Cardiac fibroblast (primary cell): ENCODE data around the gene HAO1.

ENCODE experiments used
- DNase-seq, 2 donors: peaks; one replicate each; pipeline versions ENCODE4 v3.0.0 to v3.0.0-alpha.2; 2010; ENCODE audit warnings: low read depth in 2 of 2
- H3K4me3 ChIP-seq, 2 donors: replicated peaks in 1 of 2; 1 replicate in 1 of 2; 2 replicates in 1 of 2; pipeline ENCODE4 v1.5.1; 2011; ENCODE audit warnings: low read depth in 2 of 2, low read length in 2 of 2, mild to moderate bottlenecking in 2 of 2, moderate library complexity in 1 of 2
- TF ChIP-seq, protein P1 (sequence below): IDR thresholded peaks from one replicate; pipeline ENCODE4 v1.5.1; 2011; ENCODE audit warnings: low read depth, mild to moderate bottlenecking, low read length, inconsistent platforms

HAO1 gene

DNA sequence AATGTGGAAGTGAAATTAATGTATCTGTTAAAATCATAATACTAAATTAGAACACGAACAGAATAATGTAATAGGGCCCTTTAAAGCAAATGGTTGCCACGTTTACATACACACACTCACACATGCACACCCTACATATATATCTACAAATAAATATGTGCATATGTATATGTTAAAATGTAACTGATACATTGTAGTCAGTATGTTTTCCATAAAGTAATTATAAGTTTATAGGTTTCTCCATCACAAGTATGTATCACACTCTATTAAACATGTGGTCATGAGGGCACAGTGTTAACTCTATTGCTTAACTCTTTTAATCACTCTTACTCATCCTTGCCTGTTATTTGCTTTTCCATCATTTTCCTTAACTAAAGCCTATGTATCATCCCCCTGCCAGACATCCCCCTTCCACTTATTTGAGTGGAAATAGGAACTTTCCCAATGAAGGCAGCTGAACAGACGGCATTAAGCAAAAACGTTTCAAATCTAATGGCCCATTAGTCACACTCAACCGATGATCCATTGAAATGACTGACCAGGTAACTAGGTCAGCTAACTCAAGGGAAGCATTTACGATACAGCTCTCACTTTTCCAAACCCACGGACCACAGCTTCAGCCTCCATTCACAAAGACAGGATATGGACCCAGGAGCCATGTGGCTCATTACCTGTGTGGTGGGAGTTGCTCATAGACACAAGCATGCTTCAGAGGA, 89.3 kb downstream of the HAO1 start:
- H3K4me3 ChIP-seq, result no peak overlapping the region
- peak in 1 of 2 donors; percentile 40 for DNase-seq
- TF ChIP-seq, protein P1, sequence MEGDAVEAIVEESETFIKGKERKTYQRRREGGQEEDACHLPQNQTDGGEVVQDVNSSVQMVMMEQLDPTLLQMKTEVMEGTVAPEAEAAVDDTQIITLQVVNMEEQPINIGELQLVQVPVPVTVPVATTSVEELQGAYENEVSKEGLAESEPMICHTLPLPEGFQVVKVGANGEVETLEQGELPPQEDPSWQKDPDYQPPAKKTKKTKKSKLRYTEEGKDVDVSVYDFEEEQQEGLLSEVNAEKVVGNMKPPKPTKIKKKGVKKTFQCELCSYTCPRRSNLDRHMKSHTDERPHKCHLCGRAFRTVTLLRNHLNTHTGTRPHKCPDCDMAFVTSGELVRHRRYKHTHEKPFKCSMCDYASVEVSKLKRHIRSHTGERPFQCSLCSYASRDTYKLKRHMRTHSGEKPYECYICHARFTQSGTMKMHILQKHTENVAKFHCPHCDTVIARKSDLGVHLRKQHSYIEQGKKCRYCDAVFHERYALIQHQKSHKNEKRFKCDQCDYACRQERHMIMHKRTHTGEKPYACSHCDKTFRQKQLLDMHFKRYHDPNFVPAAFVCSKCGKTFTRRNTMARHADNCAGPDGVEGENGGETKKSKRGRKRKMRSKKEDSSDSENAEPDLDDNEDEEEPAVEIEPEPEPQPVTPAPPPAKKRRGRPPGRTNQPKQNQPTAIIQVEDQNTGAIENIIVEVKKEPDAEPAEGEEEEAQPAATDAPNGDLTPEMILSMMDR, result no peak

DNA sequence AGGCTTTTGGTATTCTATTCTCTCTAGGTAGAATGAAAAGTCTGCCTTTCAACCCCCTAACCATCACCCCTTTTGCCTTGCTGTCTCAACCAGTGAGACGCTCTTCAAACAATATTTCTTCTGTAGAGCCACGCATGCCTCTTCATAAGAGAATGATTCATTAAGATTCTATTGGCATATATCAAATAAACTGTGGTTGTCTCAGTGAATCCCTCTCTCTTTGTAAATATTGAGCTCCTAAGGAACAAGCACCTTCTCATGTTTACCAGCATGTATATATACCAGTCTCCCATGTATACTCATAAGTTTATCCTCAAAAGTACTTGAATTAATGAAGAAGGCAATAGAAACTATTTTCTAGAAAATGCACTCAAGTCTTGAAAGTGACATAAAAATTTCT, 90.6 kb downstream of the HAO1 start:
- no peak overlapping the region for H3K4me3 ChIP-seq
- no peak for DNase-seq
- TF ChIP-seq, protein P1, result no peak

DNA sequence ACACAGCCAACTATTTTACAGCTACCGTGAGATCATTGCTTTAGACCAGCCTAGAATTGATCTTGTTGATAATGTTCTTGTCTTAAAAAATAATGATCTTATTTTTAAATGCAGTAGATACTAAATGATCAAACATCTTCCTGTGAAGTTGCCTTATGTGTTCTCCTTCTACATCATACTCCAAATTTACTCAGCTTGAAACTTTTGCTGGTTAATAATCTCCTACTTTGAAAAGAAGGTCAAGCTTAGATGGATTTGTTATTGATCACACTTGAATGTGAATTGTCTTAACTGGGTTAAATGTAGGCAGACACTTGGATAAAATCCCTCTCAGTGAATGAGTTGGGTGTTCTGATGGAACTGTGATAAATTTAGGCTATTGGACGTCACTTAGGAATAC, 91.9 kb downstream of the HAO1 start:
- no peak overlapping the region for H3K4me3 ChIP-seq
- TF ChIP-seq, protein P1, result no peak

DNA sequence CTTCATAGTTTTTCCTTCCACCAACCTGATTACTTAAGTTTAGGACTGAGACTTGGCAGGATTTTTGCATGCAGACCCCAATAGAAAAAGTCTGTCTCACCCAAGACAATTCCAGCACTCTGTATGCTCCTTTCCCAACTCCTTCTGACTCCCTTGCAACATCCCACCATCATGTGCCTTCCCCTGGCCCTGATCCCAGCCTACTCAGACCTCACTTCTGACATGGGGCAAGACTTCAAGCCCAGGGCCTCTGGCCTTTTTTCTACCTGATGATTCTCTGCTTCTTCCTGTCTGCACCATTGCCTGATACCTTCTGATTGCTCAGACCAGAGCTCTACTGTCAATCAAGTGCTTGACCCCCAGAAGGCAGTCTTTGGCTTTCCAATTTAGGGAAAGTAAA, 96.6 kb downstream of the HAO1 start:
- TF ChIP-seq, protein P1, result no peak
- H3K4me3 ChIP-seq, result no peak overlapping the region
- peak; percentile 85 to 89 for DNase-seq

More for the DNA sequence above, 91.9 kb downstream of the HAO1 start:
- DNase-seq, result no peak

DNA sequence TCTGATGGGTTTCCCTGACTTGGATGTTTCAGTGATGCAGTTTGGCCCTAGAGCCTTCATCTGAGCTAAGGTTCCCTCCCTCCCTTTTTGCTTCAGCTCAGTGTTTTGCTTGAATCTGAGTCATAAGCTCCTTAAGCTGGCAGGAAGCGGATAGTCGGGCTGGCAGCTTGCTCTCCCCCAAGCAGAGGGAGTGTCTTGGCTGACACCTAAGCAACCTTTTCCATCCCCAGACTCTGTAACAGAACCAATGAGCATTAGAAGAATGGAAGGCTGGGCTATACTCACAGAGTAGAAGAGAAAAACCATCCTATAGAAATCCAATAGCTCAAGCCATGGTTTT, 98.3 kb downstream of the HAO1 start:
- peak; percentile 96 to 97 for DNase-seq
- no peak overlapping the region for H3K4me3 ChIP-seq
- TF ChIP-seq, protein P1, result no peak

DNA sequence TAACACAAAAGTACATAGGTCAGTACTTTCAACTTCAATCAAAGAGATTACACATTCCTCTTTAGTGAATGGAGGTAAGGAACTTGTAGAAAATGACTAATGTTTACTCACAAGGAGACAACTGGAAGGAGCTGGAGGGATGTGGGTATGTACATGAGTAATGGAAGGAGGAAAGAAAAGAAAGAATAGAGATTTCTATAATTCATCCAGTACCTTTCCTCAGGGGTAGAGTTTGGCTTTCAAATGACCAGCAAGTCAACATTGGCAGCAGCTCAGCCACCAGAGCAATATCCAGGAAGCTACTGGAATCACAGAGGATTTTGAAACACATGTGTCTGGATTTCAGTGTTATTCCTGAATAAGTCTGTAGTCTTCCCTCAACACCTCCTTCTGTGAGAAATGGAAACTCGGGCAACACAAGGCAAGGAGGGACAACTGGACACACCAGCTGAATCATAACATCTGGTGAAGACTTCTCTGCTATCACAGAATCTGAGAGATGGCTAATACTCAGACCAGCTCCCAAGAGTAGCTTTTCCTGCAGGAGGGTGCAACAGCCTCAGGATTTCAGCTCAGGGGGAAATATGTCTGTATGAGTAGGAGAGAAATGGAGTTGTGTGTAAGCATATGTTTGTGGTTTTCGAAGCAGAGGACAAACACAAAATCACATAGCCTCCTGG, 98.8 kb downstream of the HAO1 start:
- TF ChIP-seq, protein P1, result no peak
- peak; percentile 49 to 90 for DNase-seq
- H3K4me3 ChIP-seq, result no peak overlapping the region
